Gastroesophageal sphincter (tissue), 4 donors: Measurements from ENCODE around the gene KRTAP10-9. TPM values are rescaled to one million over a fixed set of nuclear protein-coding genes. Genes with fewer than 3 reads are reported as not detected.

ENCODE experiments used
- ATAC-seq: fragments of 150-250 bp; one replicate; pipeline ENCODE4 v1.9.1; 2016; ENCODE audit warnings: mild to moderate bottlenecking, moderate library complexity
- H3K27ac ChIP-seq, 4 donors: fragments of 200-600 bp; sonication (generic) in 3 of 4; 1 replicate in 3 of 4; 2 replicates in 1 of 4; pipeline ENCODE4 v1.5.1; 2016 to 2019
- H3K27me3 ChIP-seq: fragments of 200-600 bp; sonication (generic); one replicate; pipeline ENCODE4 v1.5.1; 2019
- H3K36me3 ChIP-seq, 2 donors: fragments of 200-600 bp; sonication (generic); one replicate each; pipeline ENCODE4 v1.5.1; 2019; ENCODE audit warnings: control low read depth in 1 of 2
- H3K4me1 ChIP-seq, 3 donors: fragments of 200-600 bp; sonication (generic); 1 replicate in 2 of 3; 2 replicates in 1 of 3; pipeline ENCODE4 v1.5.1; 2016 to 2019; ENCODE audit warnings: control low read depth in 2 of 3
- H3K4me3 ChIP-seq, 2 donors: fragments of 200-600 bp; sonication (generic); one replicate each; pipeline ENCODE4 v1.5.1; 2019; ENCODE audit warnings: mild to moderate bottlenecking in 1 of 2, moderate library complexity in 1 of 2
- H3K9me3 ChIP-seq, 3 donors: fragments of 200-600 bp; sonication (generic); one replicate each; pipeline ENCODE4 v1.5.1; 2017 to 2019; ENCODE audit warnings: control low read depth in 2 of 3
- EP300 ChIP-seq: sonication (generic); formaldehyde crosslinking; IDR thresholded peaks from one replicate; pipeline ENCODE4 v1.6.1; 2017; ENCODE audit warnings: antibody characterized with exemption, mild to moderate bottlenecking
- POLR2A ChIP-seq, 2 donors: fragments of 450-650 bp; IDR thresholded peaks; one replicate each; pipeline ENCODE4 v1.6.1; 2017; ENCODE audit warnings: antibody characterized with exemption in 2 of 2, mild to moderate bottlenecking in 2 of 2, moderate library complexity in 1 of 2
- POLR2AphosphoS5 ChIP-seq: sonication (generic); formaldehyde crosslinking; IDR thresholded peaks from one replicate; pipeline ENCODE4 v1.6.1; 2017; ENCODE audit warnings: antibody characterized with exemption
- WGBS, 2 donors: methylation state at CpG; one replicate each; pipeline ENCODE4 v1.1.5; 2018; ENCODE audit warnings: low coverage in 1 of 2; 5-methylcytosine and 5-hydroxymethylcytosine counted together
- total RNA-seq, 4 donors: library from RNA; depleted of rRNA; stranded (reverse); fragments of >200 nt; gene quantifications; one replicate each; pipeline ENCODE4 v1.1.0, GENCODE V29; 2016
- TF ChIP-seq, protein P1 (sequence below), 4 experiments: fragments of 200-600 bp in 2 of 4; fragments of 450-650 bp in 2 of 4; sonication (generic) in 1 of 4; IDR thresholded peaks; one replicate each; pipeline ENCODE4 v1.5.1; 2017 to 2019; ENCODE audit warnings: antibody characterized with exemption in 4 of 4, mild to moderate bottlenecking in 2 of 4, moderate library complexity in 2 of 4

The KRTAP10-9 gene
- total RNA-seq, 4 donors from 2014 or later, result not detected

DNA sequence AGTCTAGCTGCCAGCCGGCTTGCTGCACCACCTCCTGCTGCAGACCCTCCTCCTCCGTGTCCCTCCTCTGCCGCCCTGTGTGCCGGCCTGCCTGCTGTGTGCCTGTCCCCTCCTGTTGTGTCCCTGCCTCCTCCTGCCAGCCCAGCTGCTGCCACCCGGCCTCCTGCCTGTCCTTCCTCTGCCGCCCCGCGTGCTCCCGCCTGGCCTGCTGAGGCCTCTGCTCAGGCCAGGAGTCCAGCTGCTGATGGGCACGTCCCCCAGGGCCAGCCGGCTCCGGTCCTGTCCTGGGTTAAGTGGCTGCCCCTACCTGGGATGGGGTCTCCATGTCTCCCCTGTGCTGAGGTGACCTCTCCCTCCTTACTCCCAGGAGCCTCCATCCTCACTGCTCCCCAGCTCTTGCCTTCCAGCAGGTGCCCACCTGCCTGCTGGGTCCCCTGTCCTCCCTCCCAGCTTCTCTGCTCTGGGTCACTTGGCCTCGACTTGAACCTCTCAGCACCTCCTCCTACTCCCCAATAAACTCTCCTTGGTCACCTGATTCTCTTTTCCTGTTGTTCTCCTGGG lies 14.1 kb upstream of the KRTAP10-9 start:
- Histone ChIP-seq H3K9me3 (peaks cover 0 to 37% (median 0%) of the 10 kb centered on the region in 3 donors), H3K4me3 (no peak overlapping the region), H3K27ac (no peak overlapping the region), H3K27me3 (peaks cover 76% of the 10 kb centered on the region), H3K36me3 (no peaks in the 10 kb centered on the region), H3K4me1 (no peaks in the 10 kb centered on the region)
- TF ChIP-seq POLR2AphosphoS5, result no peak
- TF ChIP-seq, protein P1, sequence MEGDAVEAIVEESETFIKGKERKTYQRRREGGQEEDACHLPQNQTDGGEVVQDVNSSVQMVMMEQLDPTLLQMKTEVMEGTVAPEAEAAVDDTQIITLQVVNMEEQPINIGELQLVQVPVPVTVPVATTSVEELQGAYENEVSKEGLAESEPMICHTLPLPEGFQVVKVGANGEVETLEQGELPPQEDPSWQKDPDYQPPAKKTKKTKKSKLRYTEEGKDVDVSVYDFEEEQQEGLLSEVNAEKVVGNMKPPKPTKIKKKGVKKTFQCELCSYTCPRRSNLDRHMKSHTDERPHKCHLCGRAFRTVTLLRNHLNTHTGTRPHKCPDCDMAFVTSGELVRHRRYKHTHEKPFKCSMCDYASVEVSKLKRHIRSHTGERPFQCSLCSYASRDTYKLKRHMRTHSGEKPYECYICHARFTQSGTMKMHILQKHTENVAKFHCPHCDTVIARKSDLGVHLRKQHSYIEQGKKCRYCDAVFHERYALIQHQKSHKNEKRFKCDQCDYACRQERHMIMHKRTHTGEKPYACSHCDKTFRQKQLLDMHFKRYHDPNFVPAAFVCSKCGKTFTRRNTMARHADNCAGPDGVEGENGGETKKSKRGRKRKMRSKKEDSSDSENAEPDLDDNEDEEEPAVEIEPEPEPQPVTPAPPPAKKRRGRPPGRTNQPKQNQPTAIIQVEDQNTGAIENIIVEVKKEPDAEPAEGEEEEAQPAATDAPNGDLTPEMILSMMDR (IDR thresholded peaks at IDR 0.05), result no peak
- no peak for TF ChIP-seq POLR2A (IDR thresholded peaks at IDR 0.05)
- no peak for TF ChIP-seq EP300
- 81 to 83% methylated on average over 8 to 10 of the region's 13 CpGs for WGBS, 2 donors
- ATAC-seq, result no peak

DNA sequence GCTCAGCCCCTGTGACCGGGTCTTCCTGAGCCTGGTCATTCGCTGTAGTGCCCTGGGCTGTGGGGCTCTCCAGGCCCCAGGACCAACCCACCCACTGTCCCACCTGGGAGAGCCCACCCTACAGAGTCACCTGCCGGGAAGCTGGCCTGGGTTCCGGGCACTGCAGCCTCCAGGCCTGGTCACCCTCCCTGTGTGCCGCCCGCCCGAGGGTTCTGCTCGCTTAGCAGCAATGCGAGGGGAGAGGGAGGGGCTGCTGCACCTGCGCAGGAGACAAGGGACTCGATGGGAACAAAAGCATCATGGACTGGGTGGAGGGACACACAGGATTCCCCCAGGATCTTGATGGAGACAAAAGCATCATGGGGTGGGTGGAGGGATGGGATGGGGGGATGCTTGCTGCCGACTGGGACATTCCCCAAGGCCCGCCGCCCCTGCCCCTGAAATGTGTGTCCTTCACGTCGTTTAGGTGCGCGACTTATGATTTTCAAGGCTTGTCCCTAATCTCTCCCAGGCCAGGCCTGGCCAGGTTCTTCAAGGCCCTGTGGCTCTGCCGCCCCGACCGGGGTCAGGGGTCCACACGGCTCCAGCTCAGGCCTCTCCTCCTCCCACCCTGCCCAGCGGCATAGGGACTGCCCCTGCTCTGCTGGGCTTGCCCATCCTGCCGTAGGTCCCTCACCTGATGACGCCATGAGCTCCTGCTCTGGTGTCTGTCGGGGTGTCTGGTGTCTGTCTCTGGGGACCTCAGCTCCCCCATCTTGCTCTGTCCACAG lies 13.3 kb upstream of the KRTAP10-9 start:
- Histone ChIP-seq H3K9me3 (peaks cover 0 to 37% (median 0%) of the 10 kb centered on the region in 3 donors), H3K27ac (no peak overlapping the region), H3K27me3 (peaks cover 72% of the 10 kb centered on the region), H3K4me3 (no peak overlapping the region), H3K36me3 (no peaks in the 10 kb centered on the region), H3K4me1 (no peaks in the 10 kb centered on the region)
- WGBS, 2 donors, result 74 to 90% methylated on average over 2 to 5 of the region's 26 CpGs
- TF ChIP-seq POLR2A (IDR thresholded peaks at IDR 0.05) (no peak), POLR2AphosphoS5 (no peak)
- ATAC-seq, result no peak

DNA sequence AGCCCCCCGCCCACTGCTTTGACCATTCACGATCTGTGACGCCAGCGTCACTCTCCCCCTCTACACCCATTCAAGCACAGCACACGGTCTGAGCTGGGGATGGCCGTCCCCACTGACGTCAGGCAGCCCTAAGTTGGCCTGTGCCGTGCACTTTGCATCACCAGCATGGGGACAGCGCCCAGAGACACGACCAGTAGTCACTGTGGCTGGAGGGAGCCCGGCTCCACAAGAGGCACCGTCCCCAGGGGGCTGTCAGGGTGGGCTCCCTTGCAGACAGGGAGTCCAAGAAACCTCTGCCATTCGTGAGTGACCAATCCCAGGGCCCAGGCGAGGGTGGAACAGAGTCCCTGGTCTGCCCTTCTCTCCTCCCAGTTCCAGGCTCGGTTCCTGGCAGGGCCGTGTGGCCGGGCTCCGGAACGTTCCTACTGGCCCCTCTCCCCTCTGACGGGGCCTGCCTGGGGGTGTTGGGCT lies 12.7 kb upstream of the KRTAP10-9 start:
- no peak overlapping the region for H3K27ac ChIP-seq
- H3K9me3 ChIP-seq, result peaks cover 0 to 36% (median 0%) of the 10 kb centered on the region in 3 donors
- TF ChIP-seq POLR2A (IDR thresholded peaks at IDR 0.05), result no peak
- no peak for TF ChIP-seq EP300
- TF ChIP-seq, protein P1 (IDR thresholded peaks at IDR 0.05), result no peak
- no peaks in the 10 kb centered on the region for H3K36me3 ChIP-seq
- H3K4me3 ChIP-seq, result no peak overlapping the region
- peaks cover 72% of the 10 kb centered on the region for H3K27me3 ChIP-seq
- H3K4me1 ChIP-seq, result no peaks in the 10 kb centered on the region
- WGBS, 2 donors, result no CpG with 5 or more reads among the region's 20 CpGs
- ATAC-seq, result no peak

DNA sequence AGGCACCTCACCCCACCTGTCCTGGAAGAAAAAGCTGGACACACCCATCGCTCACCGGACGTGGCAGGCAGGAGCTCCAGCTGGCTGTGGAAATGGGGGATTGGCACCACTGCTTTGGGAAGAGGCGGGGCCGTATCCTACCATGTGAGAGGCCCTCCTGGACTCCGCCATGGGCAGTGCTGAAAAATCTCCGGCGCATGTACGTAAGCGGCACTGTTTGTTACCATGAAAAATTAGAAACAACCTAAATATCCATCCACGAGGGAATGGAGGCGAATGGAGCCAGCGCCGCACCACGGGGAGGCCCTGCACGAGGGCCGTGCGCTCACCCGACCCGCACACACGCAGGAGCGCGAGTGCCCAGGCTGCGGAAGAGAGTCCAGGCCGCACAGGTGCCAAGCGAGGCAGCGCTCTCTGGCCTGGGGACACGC lies 11.9 kb upstream of the KRTAP10-9 start:
- Histone ChIP-seq H3K9me3 (peaks cover 0 to 37% (median 0%) of the 10 kb centered on the region in 3 donors), H3K4me1 (no peaks in the 10 kb centered on the region), H3K4me3 (no peak overlapping the region), H3K27ac (no peak overlapping the region), H3K27me3 (peaks cover 72% of the 10 kb centered on the region), H3K36me3 (no peaks in the 10 kb centered on the region)
- TF ChIP-seq POLR2AphosphoS5 (no peak), EP300 (no peak), POLR2A (IDR thresholded peaks at IDR 0.05) (no peak)
- TF ChIP-seq, protein P1 (IDR thresholded peaks at IDR 0.05), result no peak
- ATAC-seq, result no peak
- WGBS, 2 donors, result 74 to 92% methylated on average over 3 to 16 of the region's 28 CpGs

DNA sequence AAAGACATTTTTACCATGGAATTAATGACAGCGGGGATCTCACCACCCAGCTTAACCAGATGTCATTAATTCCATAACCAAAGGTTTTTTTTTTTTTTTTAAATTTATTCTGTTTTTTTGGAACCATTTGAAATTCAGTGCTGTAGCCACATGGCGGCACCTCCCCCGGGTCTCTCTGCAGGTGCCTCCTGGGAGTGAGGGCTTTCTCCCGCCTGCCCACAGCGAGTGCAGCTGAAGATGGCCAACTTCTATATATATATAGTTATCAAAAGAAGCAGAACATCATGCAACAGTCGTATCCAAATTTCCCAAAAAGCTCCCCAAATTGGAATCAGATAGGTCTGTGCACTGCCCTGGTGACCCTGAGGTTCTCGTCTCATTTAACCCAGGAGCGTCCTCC lies 11.4 kb upstream of the KRTAP10-9 start:
- WGBS, 2 donors, result 74 to 78% methylated on average over 1 to 4 of the region's 8 CpGs
- H3K4me3 ChIP-seq, result no peak overlapping the region
- no peak for TF ChIP-seq POLR2AphosphoS5
- TF ChIP-seq, protein P1 (IDR thresholded peaks at IDR 0.05), result no peak
- no peak for TF ChIP-seq POLR2A (IDR thresholded peaks at IDR 0.05)
- TF ChIP-seq EP300, result no peak
- H3K27me3 ChIP-seq, result peaks cover 67% of the 10 kb centered on the region
- H3K4me1 ChIP-seq, result no peaks in the 10 kb centered on the region
- ATAC-seq, result no peak
- H3K27ac ChIP-seq, result no peak overlapping the region
- H3K9me3 ChIP-seq, result peaks cover 0 to 35% (median 0%) of the 10 kb centered on the region in 3 donors
- H3K36me3 ChIP-seq, result no peaks in the 10 kb centered on the region
